H4 (cell line): ENCODE data around the gene OOSP1. TPM values are rescaled to one million over a fixed set of nuclear protein-coding genes. Genes with fewer than 3 reads are reported as not detected.
"Not testable (repeated sequence)": the region's sequence is repeated elsewhere in the genome, so short reads cannot be mapped to it uniquely, and the experiment has no call there.

ENCODE experiments used
- DNase-seq: peaks from one replicate; pipeline ENCODE4 v3.0.0-alpha.2; 2015; ENCODE audit warnings: low spot score
- total RNA-seq: library from RNA; depleted of rRNA; stranded (reverse); fragments of >200 nt; shearing (Covaris generic); gene quantifications from 2 replicates; pipeline ENCODE4 v1.2.3, GENCODE V29; 2014

OOSP1 gene
- total RNA-seq, 1 experiment from 2014 or later = not detected

- no peak for DNase-seq
These were observed 22.5 kb downstream of the OOSP1 start for GRCh38 chr11:59960502-59961381.

- DNase-seq = no peak
These were observed 23.9 kb downstream of the OOSP1 start for GRCh38 chr11:59962107-59962482.

GRCh38 chr11:59963733-59964132, 25.5 kb downstream of the OOSP1 start, which contains the start of gene OOSP4A:
OOSP4A (plus strand) TSS chr11:59964033; CDS start chr11:59964033, 0 bp downstream.
- no peak for DNase-seq

GRCh38 chr11:59965424-59965823, 27.2 kb downstream of the OOSP1 start:
- no peak for DNase-seq

- no peak for DNase-seq
These were observed 28.0 kb downstream of the OOSP1 start for GRCh38 chr11:59966201-59966600.

- no peak for DNase-seq
These were observed 29.6 kb downstream of the OOSP1 start for GRCh38 chr11:59967677-59968394.

- no peak for DNase-seq
These were observed 30.2 kb downstream of the OOSP1 start for GRCh38 chr11:59968395-59968783.

- no peak for DNase-seq
These were observed 34.9 kb downstream of the OOSP1 start for GRCh38 chr11:59973097-59973496.

- DNase-seq = no peak
These were observed 43.0 kb downstream of the OOSP1 start for GRCh38 chr11:59981106-59981770.

- not testable (repeated sequence) for DNase-seq
These were observed 43.8 kb downstream of the OOSP1 start for GRCh38 chr11:59982037-59982436.

GRCh38 chr11:59983212-59983611, 45.0 kb downstream of the OOSP1 start:
- no peak for DNase-seq

GRCh38 chr11:59984368-59984767, 46.1 kb downstream of the OOSP1 start:
- DNase-seq = no peak

GRCh38 chr11:59990421-59990820, 52.2 kb downstream of the OOSP1 start:
- no peak for DNase-seq

GRCh38 chr11:59992425-59992824, 54.2 kb downstream of the OOSP1 start:
- DNase-seq = no peak

GRCh38 chr11:59997800-59998199, 59.6 kb downstream of the OOSP1 start:
- no peak for DNase-seq

- DNase-seq = no peak
These were observed 61.5 kb downstream of the OOSP1 start for GRCh38 chr11:59999691-60000090.

- no peak for DNase-seq
These were observed 65.5 kb downstream of the OOSP1 start for GRCh38 chr11:60003729-60004128.

GRCh38 chr11:60005360-60005759, 67.1 kb downstream of the OOSP1 start:
- no peak for DNase-seq
